Caco-2 (cell line): ENCODE results near the gene WDFY2. TPM values are rescaled to one million over a fixed set of nuclear protein-coding genes. Genes with fewer than 3 reads are reported as not detected.

Experiments
- BruUV-seq: library from RNA; stranded (reverse); fragments of 400-500 nt; replicated peaks from 2 replicates; lab custom pipeline; 2021; lab: Mats Ljungman, UMichigan
- CTCF ChIA-PET: fragments of 300-600 bp; sonication (Branson Sonifier 250); formaldehyde crosslinking; loops from one replicate; lab custom pipeline; 2022; ENCODE audit warnings: antibody characterized with exemption; lab: Charles Lee
- POLR2A ChIA-PET: fragments of 300-600 bp; sonication (Branson Sonifier 250); formaldehyde crosslinking; loops from one replicate; lab custom pipeline; 2022; ENCODE audit warnings: antibody characterized with exemption; lab: Charles Lee
- DNase-seq, 2 experiments: peaks; one replicate each; pipeline versions ENCODE4 v3.0.0 to v3.0.0-alpha.2; 2020 to 2022
- H3K27me3 ChIP-seq: replicated peaks from 2 replicates; pipeline ENCODE4 v1.6.0; 2011; ENCODE audit warnings: low read length; ENCODE audit not compliant: control insufficient read depth, insufficient read depth
- H3K36me3 ChIP-seq: 2 replicates; pipeline ENCODE4 v1.5.1; 2011; ENCODE audit warnings: low read length; ENCODE audit not compliant: control insufficient read depth, insufficient read depth
- H3K4me1 ChIP-seq: fragments of 250-450 bp; sonication (Bioruptor Pico); 2 replicates; pipeline ENCODE4 v1.5.1; 2020; ENCODE audit warnings: mild to moderate bottlenecking
- H3K4me3 ChIP-seq: 2 replicates; pipeline ENCODE4 v1.5.1; 2011; ENCODE audit warnings: low read depth, mild to moderate bottlenecking, control low read depth, low read length
- H3K9me3 ChIP-seq: fragments of 250-450 bp; sonication (Bioruptor Pico); 2 replicates; pipeline ENCODE4 v1.5.1; 2020; ENCODE audit warnings: mild to moderate bottlenecking, moderate library complexity
- H3K27ac Mint-ChIP-seq: one replicate; pipeline ENCODE4 v1.8.0; 2022; ENCODE audit warnings: mixed read lengths; ENCODE audit not compliant: unreplicated experiment
- H3K27me3 Mint-ChIP-seq: one replicate; pipeline ENCODE4 v1.8.0; 2022; ENCODE audit warnings: mixed read lengths; ENCODE audit not compliant: insufficient read depth, unreplicated experiment
- H3K36me3 Mint-ChIP-seq: one replicate; pipeline ENCODE4 v1.8.0; 2022; ENCODE audit warnings: mild to moderate bottlenecking, mixed read lengths; ENCODE audit not compliant: insufficient read depth, unreplicated experiment
- H3K4me1 Mint-ChIP-seq: one replicate; pipeline ENCODE4 v1.8.0; 2022; ENCODE audit warnings: low read depth, mixed read lengths; ENCODE audit not compliant: unreplicated experiment
- H3K4me3 Mint-ChIP-seq: one replicate; pipeline ENCODE4 v1.8.0; 2022; ENCODE audit warnings: mild to moderate bottlenecking, moderate library complexity, mixed read lengths; ENCODE audit not compliant: unreplicated experiment
- H3K9me3 Mint-ChIP-seq: one replicate; pipeline ENCODE4 v1.8.0; 2022; ENCODE audit warnings: mixed read lengths; ENCODE audit not compliant: unreplicated experiment
- intact Hi-C: fragments of 100-400 bp; cut with micrococcal nuclease; formaldehyde crosslinking; loops from one replicate; pipeline ENCODE4 v1.10.0; 2022; ENCODE audit not compliant: unreplicated experiment
- total RNA-seq: library from RNA; stranded (reverse); gene quantifications from 2 replicates; pipeline ENCODE4 v1.2.3, GENCODE V29; 2022
- TF ChIP-seq, protein P1 (sequence below), 2 experiments: fragments of 200-600 bp in 1 of 2; IDR thresholded peaks; 1 replicate in 1 of 2; 2 replicates in 1 of 2; pipeline versions ENCODE4 v1.5.1 to v1.8.0; 2011 to 2022; ENCODE audit warnings: antibody characterized with exemption in 1 of 2, control low read depth in 1 of 2, inconsistent platforms in 1 of 2, low read depth in 1 of 2, low read length in 1 of 2, mild to moderate bottlenecking in 1 of 2, moderate library complexity in 1 of 2; ENCODE audit not compliant: insufficient read depth in 1 of 2, severe bottlenecking in 1 of 2, unreplicated experiment in 1 of 2

Gene WDFY2
- total RNA-seq, 1 experiment from 2014 or later = 9.2 TPM

DNA sequence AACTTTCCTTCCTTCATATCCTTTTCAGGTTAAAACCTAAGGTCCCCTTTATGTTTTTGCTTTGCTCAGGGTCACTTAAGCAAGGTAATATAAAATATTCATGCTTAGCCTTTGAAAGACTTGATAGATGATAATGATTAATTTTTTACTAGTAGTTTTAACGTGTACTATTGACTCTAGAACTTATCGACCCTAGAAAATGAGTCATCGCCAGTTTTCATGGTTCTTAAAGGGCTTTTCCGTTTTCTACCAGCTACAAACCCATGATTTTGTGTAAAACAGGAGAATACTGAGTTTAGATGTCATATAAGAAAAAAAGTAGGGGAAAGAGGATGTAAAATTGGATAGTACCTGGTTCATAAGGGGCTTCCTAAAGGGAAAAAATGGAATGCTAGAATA, 144.0 kb downstream of the WDFY2 start:
- TF ChIP-seq, protein P1, sequence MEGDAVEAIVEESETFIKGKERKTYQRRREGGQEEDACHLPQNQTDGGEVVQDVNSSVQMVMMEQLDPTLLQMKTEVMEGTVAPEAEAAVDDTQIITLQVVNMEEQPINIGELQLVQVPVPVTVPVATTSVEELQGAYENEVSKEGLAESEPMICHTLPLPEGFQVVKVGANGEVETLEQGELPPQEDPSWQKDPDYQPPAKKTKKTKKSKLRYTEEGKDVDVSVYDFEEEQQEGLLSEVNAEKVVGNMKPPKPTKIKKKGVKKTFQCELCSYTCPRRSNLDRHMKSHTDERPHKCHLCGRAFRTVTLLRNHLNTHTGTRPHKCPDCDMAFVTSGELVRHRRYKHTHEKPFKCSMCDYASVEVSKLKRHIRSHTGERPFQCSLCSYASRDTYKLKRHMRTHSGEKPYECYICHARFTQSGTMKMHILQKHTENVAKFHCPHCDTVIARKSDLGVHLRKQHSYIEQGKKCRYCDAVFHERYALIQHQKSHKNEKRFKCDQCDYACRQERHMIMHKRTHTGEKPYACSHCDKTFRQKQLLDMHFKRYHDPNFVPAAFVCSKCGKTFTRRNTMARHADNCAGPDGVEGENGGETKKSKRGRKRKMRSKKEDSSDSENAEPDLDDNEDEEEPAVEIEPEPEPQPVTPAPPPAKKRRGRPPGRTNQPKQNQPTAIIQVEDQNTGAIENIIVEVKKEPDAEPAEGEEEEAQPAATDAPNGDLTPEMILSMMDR (IDR thresholded peaks at IDR 0.05; ENCODE audit: insufficient read depth in 1 of 2, low read depth in 1 of 2, low read length in 1 of 2, severe bottlenecking in 1 of 2, unreplicated experiment in 1 of 2) = no peak
- Mint-ChIP-seq H3K27me3 (no peaks in the 10 kb centered on the region), H3K4me1 (no peaks in the 10 kb centered on the region), H3K4me3 (no peak overlapping the region), H3K9me3 (no peaks in the 10 kb centered on the region), H3K27ac (no peak overlapping the region), H3K36me3 (no peaks in the 10 kb centered on the region)
- Histone ChIP-seq H3K9me3 (no peaks in the 10 kb centered on the region), H3K4me1 (peaks cover 12% of the 10 kb centered on the region; the same call in 1 of the 2 replicates), H3K4me3 (no peak overlapping the region), H3K36me3 (no peaks in the 10 kb centered on the region), H3K27me3 (no peaks in the 10 kb centered on the region)
- ChIA-PET POLR2A (no interaction called here), CTCF (no interaction called here)
- DNase-seq = no peak
- no TSS peak for BruUV-seq
- intact Hi-C loops = no loop called here

DNA sequence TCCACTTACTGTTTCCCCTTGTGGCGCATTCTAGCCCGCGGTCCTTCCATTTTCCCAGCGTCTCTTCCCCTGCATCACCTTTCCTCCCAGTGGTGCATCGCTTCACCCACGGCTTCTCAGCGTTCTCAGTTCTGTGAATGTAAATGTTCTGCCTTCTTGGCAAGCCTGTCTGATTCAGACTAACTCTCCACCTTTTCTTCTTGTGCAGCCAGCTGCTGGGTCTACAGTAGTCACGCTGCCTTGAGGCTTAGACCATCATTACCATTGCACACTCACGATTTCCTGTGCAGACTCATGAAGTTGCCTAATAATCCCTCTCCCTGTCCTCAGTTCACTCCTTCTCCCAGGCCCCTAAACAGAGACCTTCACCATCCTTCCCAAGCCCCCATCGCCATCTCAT, 144.7 kb downstream of the WDFY2 start:
- no peak overlapping the region for H3K4me3 ChIP-seq
- H3K36me3 Mint-ChIP-seq = no peaks in the 10 kb centered on the region
- H3K27ac Mint-ChIP-seq = no peak overlapping the region
- no peaks in the 10 kb centered on the region for H3K27me3 Mint-ChIP-seq
- no peak overlapping the region for H3K4me3 Mint-ChIP-seq
- H3K9me3 ChIP-seq = no peaks in the 10 kb centered on the region
- H3K27me3 ChIP-seq = no peaks in the 10 kb centered on the region
- no peaks in the 10 kb centered on the region for H3K9me3 Mint-ChIP-seq
- ChIA-PET CTCF (no interaction called here), POLR2A (interaction anchor here (0.6 kb wide), 1 partner anchor 250 kb away, joined by 5 read pairs; no protein-coding TSS in a partner anchor)
- DNase-seq = no peak
- TF ChIP-seq, protein P1 (IDR thresholded peaks at IDR 0.05; ENCODE audit: insufficient read depth in 1 of 2, low read depth in 1 of 2, low read length in 1 of 2, severe bottlenecking in 1 of 2, unreplicated experiment in 1 of 2) = no peak
- no peaks in the 10 kb centered on the region for H3K4me1 Mint-ChIP-seq
- intact Hi-C loops = no loop called here
- BruUV-seq = no TSS peak
- no peaks in the 10 kb centered on the region for H3K36me3 ChIP-seq
- peaks cover 12% of the 10 kb centered on the region; the same call in 1 of the 2 replicates for H3K4me1 ChIP-seq

DNA sequence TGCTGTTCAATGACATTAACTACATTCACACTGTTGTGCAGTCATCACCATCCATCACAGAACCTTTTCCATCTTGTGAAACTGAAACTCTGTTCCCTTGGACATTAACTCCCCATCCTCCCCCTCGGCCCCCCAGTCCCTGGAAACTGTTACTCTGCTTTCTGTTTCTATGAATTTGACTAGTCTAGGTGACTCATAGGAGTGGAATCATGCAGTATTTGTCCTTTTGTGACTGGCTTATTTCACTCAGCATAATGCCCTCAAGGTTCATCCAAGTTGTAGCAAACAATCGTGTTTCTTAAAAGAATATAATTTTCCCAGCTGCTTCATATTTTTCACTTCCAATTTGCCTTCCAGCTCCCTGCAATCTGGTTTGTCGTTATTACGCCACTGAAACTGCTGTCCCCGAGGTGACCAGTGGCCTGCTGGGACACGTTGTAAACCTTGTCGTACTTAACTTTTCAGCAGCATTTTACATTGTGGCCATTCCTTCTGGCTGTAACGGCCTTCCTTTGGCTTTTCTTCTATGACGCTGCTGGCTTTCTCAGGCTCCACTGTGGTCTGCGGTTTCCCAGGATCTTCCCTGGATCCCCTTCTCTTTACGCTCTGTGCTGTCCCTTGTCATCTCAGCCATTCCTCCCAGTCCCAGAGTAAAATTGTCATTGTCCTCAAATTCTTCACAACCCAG, 145.7 kb downstream of the WDFY2 start:
- Mint-ChIP-seq H3K27ac (no peak overlapping the region), H3K9me3 (no peaks in the 10 kb centered on the region), H3K4me3 (no peak overlapping the region), H3K27me3 (no peaks in the 10 kb centered on the region), H3K36me3 (no peaks in the 10 kb centered on the region), H3K4me1 (no peaks in the 10 kb centered on the region)
- Histone ChIP-seq H3K36me3 (no peaks in the 10 kb centered on the region), H3K4me1 (peaks cover 12% of the 10 kb centered on the region; the same call in 1 of the 2 replicates), H3K27me3 (no peaks in the 10 kb centered on the region), H3K9me3 (no peaks in the 10 kb centered on the region), H3K4me3 (no peak overlapping the region)
- intact Hi-C loops = loop anchor here (2.0 to 5.0 kb wide), 3 partner anchors 72 to 278 kb away; partner anchors contain the start of genes DHRS12 and INTS6
- TF ChIP-seq, protein P1 (IDR thresholded peaks at IDR 0.05; ENCODE audit: insufficient read depth in 1 of 2, low read depth in 1 of 2, low read length in 1 of 2, severe bottlenecking in 1 of 2, unreplicated experiment in 1 of 2) = no peak
- no TSS peak for BruUV-seq
- ChIA-PET POLR2A (no interaction called here), CTCF (no interaction called here)
- DNase-seq = peak in 1 of 2 experiments; percentile 7
